Measurements from ENCODE around the gene EXOC4. TPM values are rescaled to one million over a fixed set of nuclear protein-coding genes. Genes with fewer than 3 reads are reported as not detected.

The EXOC4 gene
- total and polyA plus RNA-seq, 2 donors (not counting 1 experiment from before 2014, with no cell fraction given), result 79.6 to 158 TPM

DNA sequence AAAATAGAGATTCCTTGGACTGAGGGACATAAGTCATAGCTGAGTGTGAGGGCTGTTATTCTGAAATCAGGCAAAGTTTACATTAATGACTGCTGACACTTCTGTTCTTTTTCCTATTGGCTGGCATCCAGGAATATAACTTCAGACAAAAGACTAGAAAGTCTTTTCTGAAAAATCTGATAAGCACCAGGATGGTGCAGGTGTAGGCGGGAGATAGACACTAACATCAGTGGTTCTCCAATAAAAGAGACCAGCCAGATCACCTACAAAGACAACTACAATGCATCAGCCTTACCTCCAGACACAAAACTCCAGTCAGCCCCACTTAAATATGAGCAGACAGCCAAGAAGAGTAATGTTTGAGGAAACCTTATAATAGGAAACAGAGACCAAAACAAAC is 705.9 kb downstream of the EXOC4 start:
- Histone ChIP-seq H3K4me2 (ENCODE audit: extremely low read depth, insufficient read depth, low read length) (no peak overlapping the region), H3K9ac (ENCODE audit: insufficient read depth, low read length) (no peak overlapping the region), H3K27me3 (ENCODE audit: control insufficient read depth, insufficient read depth, low read length) (no peaks in the 10 kb centered on the region), H3K9me3 (ENCODE audit: control insufficient read depth, insufficient read depth, low read depth, low read length) (no peaks in the 10 kb centered on the region), H3K79me2 (ENCODE audit: control insufficient read depth, insufficient read depth, low read length) (no peaks in the 10 kb centered on the region), H2AFZ (ENCODE audit: low read length) (no peak overlapping the region), H3K36me3 (ENCODE audit: control insufficient read depth, insufficient read depth, low read length) (no peaks in the 10 kb centered on the region), H3K27ac (ENCODE audit: insufficient read depth, low read length) (no peak overlapping the region), H3K4me3 (replicated peaks in 1 of 4; ENCODE audit: control extremely low read depth in 1 of 4, insufficient read depth in 1 of 4, low read depth in 3 of 4, low read length in 4 of 4) (no peak overlapping the region), H3K4me1 (ENCODE audit: control insufficient read depth, extremely low read depth, insufficient read depth, low read length) (no peaks in the 10 kb centered on the region), H4K20me1 (ENCODE audit: control insufficient read depth, extremely low read depth, insufficient read depth, low read length) (no peaks in the 10 kb centered on the region)
- TF ChIP-seq, protein P1, sequence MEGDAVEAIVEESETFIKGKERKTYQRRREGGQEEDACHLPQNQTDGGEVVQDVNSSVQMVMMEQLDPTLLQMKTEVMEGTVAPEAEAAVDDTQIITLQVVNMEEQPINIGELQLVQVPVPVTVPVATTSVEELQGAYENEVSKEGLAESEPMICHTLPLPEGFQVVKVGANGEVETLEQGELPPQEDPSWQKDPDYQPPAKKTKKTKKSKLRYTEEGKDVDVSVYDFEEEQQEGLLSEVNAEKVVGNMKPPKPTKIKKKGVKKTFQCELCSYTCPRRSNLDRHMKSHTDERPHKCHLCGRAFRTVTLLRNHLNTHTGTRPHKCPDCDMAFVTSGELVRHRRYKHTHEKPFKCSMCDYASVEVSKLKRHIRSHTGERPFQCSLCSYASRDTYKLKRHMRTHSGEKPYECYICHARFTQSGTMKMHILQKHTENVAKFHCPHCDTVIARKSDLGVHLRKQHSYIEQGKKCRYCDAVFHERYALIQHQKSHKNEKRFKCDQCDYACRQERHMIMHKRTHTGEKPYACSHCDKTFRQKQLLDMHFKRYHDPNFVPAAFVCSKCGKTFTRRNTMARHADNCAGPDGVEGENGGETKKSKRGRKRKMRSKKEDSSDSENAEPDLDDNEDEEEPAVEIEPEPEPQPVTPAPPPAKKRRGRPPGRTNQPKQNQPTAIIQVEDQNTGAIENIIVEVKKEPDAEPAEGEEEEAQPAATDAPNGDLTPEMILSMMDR (conservative IDR thresholded peaks at IDR 0.05 in 1 of 2, IDR thresholded peaks at IDR 0.05 in 1 of 2; ENCODE audit: low read depth in 1 of 2, low read length in 2 of 2), result no peak
- TF ChIP-seq EZH2 (IDR thresholded peaks at IDR 0.05; ENCODE audit: low read length, missing control alignments), result no peak
- DNase-seq (ENCODE audit: low read depth in 2 of 2), result no peak

DNA sequence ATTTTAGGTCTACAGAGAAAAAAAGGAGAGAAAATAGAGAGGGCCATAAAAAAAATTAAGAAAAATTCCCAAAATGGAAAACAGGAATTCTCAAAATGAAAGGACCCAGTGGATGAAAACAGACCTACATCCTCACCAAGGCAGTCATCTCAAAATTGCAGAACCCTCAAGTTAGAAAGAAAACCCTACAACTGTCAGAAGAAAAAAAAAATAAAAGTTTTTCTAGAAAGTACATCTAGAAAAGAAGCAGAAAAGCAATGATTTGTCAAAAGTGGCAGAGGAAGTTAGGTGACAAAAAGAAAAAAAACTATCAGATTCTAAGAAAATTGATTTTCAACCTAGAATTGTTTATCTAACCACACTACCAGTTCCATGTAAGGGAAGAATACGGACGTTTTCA is 706.6 kb downstream of the EXOC4 start:
- Histone ChIP-seq H3K9me3 (ENCODE audit: control insufficient read depth, insufficient read depth, low read depth, low read length) (no peaks in the 10 kb centered on the region), H3K79me2 (ENCODE audit: control insufficient read depth, insufficient read depth, low read length) (no peaks in the 10 kb centered on the region), H3K4me1 (ENCODE audit: control insufficient read depth, extremely low read depth, insufficient read depth, low read length) (no peaks in the 10 kb centered on the region), H2AFZ (ENCODE audit: low read length) (no peak overlapping the region), H3K9ac (ENCODE audit: insufficient read depth, low read length) (no peak overlapping the region), H3K4me2 (ENCODE audit: extremely low read depth, insufficient read depth, low read length) (no peak overlapping the region), H4K20me1 (ENCODE audit: control insufficient read depth, extremely low read depth, insufficient read depth, low read length) (no peaks in the 10 kb centered on the region), H3K4me3 (replicated peaks in 1 of 4; ENCODE audit: control extremely low read depth in 1 of 4, insufficient read depth in 1 of 4, low read depth in 3 of 4, low read length in 4 of 4) (no peak overlapping the region), H3K27ac (ENCODE audit: insufficient read depth, low read length) (no peak overlapping the region), H3K36me3 (ENCODE audit: control insufficient read depth, insufficient read depth, low read length) (no peaks in the 10 kb centered on the region), H3K27me3 (ENCODE audit: control insufficient read depth, insufficient read depth, low read length) (no peaks in the 10 kb centered on the region)
- TF ChIP-seq, protein P1 (conservative IDR thresholded peaks at IDR 0.05 in 1 of 2, IDR thresholded peaks at IDR 0.05 in 1 of 2; ENCODE audit: low read depth in 1 of 2, low read length in 2 of 2), result no peak
- TF ChIP-seq EZH2 (IDR thresholded peaks at IDR 0.05; ENCODE audit: low read length, missing control alignments), result no peak
- DNase-seq (ENCODE audit: low read depth in 2 of 2), result no peak

DNA sequence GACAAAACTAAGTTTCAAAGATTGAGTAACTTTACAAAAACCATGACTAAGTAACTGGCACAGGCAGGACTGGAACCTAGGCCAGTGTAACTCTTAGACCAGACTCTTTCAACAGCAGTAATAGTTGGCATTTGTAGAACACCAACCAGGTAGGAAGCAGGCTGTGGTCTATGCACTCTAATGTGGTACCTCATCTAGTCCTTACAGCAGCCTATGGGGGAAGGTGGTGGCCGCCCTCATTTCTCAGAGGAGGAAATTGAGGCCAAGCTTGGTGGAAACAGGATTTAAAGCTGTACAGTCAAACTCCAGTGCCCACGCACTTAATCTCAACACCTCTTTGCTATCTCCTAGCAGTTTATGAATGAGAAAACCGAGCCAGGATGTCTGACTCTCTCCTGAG is 708.8 kb downstream of the EXOC4 start:
- Histone ChIP-seq H3K4me3 (replicated peaks in 1 of 4; ENCODE audit: control extremely low read depth in 1 of 4, insufficient read depth in 1 of 4, low read depth in 3 of 4, low read length in 4 of 4) (no peak overlapping the region), H2AFZ (ENCODE audit: low read length) (no peak overlapping the region), H3K4me2 (ENCODE audit: extremely low read depth, insufficient read depth, low read length) (no peak overlapping the region), H3K9me3 (ENCODE audit: control insufficient read depth, insufficient read depth, low read depth, low read length) (no peaks in the 10 kb centered on the region), H3K9ac (ENCODE audit: insufficient read depth, low read length) (no peak overlapping the region), H3K4me1 (ENCODE audit: control insufficient read depth, extremely low read depth, insufficient read depth, low read length) (no peaks in the 10 kb centered on the region), H3K36me3 (ENCODE audit: control insufficient read depth, insufficient read depth, low read length) (no peaks in the 10 kb centered on the region), H3K79me2 (ENCODE audit: control insufficient read depth, insufficient read depth, low read length) (no peaks in the 10 kb centered on the region), H3K27me3 (ENCODE audit: control insufficient read depth, insufficient read depth, low read length) (no peaks in the 10 kb centered on the region), H3K27ac (ENCODE audit: insufficient read depth, low read length) (no peak overlapping the region), H4K20me1 (ENCODE audit: control insufficient read depth, extremely low read depth, insufficient read depth, low read length) (no peaks in the 10 kb centered on the region)
- TF ChIP-seq, protein P1 (conservative IDR thresholded peaks at IDR 0.05 in 1 of 2, IDR thresholded peaks at IDR 0.05 in 1 of 2; ENCODE audit: low read depth in 1 of 2, low read length in 2 of 2), result no peak
- no peak for TF ChIP-seq EZH2 (IDR thresholded peaks at IDR 0.05; ENCODE audit: low read length, missing control alignments)
- no peak for DNase-seq (ENCODE audit: low read depth in 2 of 2)

Measured in fibroblast of lung (primary cell).